Chondrocyte (in vitro differentiated cells): Measurements from ENCODE around the gene ELP2. TPM values are rescaled to one million over a fixed set of nuclear protein-coding genes. Genes with fewer than 3 reads are reported as not detected.

ENCODE experiments used
- DNase-seq: peaks from one replicate; pipeline ENCODE4 v3.0.0; 2021; ENCODE audit warnings: mixed read lengths, low spot score
- H3K27ac Mint-ChIP-seq: one replicate; pipeline ENCODE4 v1.8.0; 2021; ENCODE audit warnings: mild to moderate bottlenecking, moderate library complexity, mixed read lengths; ENCODE audit not compliant: unreplicated experiment
- H3K27me3 Mint-ChIP-seq: 2 replicates; pipeline ENCODE4 v1.8.0; 2021; ENCODE audit warnings: low read depth, mixed read lengths
- H3K36me3 Mint-ChIP-seq: 2 replicates; pipeline ENCODE4 v1.8.0; 2021; ENCODE audit warnings: low read depth, mixed read lengths
- H3K4me1 Mint-ChIP-seq: 2 replicates; pipeline ENCODE4 v1.8.0; 2021; ENCODE audit warnings: low read depth, mild to moderate bottlenecking, mixed read lengths
- H3K4me3 Mint-ChIP-seq: one replicate; pipeline ENCODE4 v1.8.0; 2021; ENCODE audit warnings: mild to moderate bottlenecking, moderate library complexity, mixed read lengths; ENCODE audit not compliant: unreplicated experiment
- H3K9me3 Mint-ChIP-seq: 2 replicates; pipeline ENCODE4 v1.8.0; 2021; ENCODE audit warnings: low read depth, mixed read lengths
- total RNA-seq: library from RNA; stranded (reverse); gene quantifications from 3 replicates; pipeline ENCODE4 v1.2.1, GENCODE V29; 2021
- TF ChIP-seq, protein P1 (sequence below): fragments of 200-600 bp; sonication (generic); IDR thresholded peaks from 2 replicates; pipeline ENCODE4 v1.5.0; 2021; ENCODE audit warnings: antibody characterized with exemption, mild to moderate bottlenecking, moderate library complexity

Gene ELP2
- total RNA-seq, 1 donor from 2014 or later = 77.2 TPM

DNA sequence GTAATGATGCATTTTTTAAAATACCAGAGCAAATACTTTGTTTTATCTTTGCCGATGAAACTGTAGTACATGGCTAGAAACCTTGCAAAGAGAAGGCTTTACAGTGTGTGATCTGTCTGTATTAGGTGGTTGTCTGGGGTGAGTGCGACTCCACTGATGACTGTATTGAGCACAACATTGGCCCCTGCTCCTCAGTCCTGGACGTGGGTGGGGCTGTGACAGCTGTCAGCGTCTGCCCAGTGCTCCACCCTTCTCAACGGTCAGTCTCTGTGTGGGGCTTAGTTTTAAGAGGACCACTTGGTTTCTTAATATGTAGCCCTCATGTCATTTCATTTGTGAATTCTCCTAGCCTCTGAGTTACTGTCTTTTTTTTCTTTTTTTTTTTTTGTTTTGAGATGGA is 40.2 kb downstream of the ELP2 start:
- no peaks in the 10 kb centered on the region for H3K27me3 Mint-ChIP-seq
- no peak for DNase-seq
- H3K27ac Mint-ChIP-seq = no peak overlapping the region
- TF ChIP-seq, protein P1, sequence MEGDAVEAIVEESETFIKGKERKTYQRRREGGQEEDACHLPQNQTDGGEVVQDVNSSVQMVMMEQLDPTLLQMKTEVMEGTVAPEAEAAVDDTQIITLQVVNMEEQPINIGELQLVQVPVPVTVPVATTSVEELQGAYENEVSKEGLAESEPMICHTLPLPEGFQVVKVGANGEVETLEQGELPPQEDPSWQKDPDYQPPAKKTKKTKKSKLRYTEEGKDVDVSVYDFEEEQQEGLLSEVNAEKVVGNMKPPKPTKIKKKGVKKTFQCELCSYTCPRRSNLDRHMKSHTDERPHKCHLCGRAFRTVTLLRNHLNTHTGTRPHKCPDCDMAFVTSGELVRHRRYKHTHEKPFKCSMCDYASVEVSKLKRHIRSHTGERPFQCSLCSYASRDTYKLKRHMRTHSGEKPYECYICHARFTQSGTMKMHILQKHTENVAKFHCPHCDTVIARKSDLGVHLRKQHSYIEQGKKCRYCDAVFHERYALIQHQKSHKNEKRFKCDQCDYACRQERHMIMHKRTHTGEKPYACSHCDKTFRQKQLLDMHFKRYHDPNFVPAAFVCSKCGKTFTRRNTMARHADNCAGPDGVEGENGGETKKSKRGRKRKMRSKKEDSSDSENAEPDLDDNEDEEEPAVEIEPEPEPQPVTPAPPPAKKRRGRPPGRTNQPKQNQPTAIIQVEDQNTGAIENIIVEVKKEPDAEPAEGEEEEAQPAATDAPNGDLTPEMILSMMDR = no peak
- H3K4me1 Mint-ChIP-seq = peaks cover 4% of the 10 kb centered on the region
- H3K4me3 Mint-ChIP-seq = no peak overlapping the region
- no peaks in the 10 kb centered on the region for H3K9me3 Mint-ChIP-seq
- H3K36me3 Mint-ChIP-seq = peaks cover 31% of the 10 kb centered on the region

DNA sequence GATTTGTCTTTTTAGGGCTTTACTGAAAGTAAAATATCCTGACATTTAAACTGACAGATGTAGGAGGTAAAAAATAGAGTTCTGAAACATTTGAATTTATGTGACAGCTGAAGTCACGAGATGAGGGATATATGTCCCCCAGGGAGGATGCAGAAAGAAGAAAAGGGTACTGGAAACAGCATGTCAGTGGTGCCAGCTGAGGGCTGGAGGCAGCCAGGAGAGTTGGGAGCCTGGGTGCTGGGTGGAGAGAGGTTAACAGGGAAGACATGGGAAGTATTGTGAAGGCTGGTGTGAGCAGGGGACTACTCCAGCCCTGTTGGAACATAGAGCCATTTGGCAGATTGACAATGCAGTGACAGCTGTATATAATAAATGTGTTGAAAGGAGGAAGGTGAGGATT is 45.8 kb downstream of the ELP2 start:
- no peak overlapping the region for H3K4me3 Mint-ChIP-seq
- peaks cover 23% of the 10 kb centered on the region for H3K36me3 Mint-ChIP-seq
- H3K27me3 Mint-ChIP-seq = no peaks in the 10 kb centered on the region
- H3K27ac Mint-ChIP-seq = no peak overlapping the region
- TF ChIP-seq, protein P1 = no peak
- H3K4me1 Mint-ChIP-seq = peaks cover 11% of the 10 kb centered on the region
- no peaks in the 10 kb centered on the region for H3K9me3 Mint-ChIP-seq
- DNase-seq = no peak

DNA sequence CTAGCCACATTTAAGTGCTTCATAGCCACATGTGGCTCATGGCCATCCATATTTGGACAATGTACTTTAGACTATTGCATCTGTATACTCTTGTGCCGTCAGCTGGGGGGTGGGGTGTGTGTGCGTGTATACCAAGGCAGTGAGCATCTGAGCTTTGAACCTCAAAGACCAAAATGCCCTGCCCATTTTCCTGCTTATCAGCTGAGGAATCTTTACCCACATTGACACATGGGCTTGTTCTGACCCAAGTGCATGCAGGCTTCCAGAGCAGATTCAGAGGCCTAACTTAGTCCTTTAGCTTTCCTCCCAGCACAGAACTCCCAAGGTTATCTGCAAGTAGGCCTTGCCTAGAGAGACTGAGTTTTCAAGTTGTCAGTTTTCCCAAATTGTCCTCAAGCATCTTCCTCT is 46.5 kb downstream of the ELP2 start:
- Mint-ChIP-seq H3K36me3 (peaks cover 18% of the 10 kb centered on the region), H3K27me3 (no peaks in the 10 kb centered on the region), H3K4me1 (peaks cover 15% of the 10 kb centered on the region), H3K4me3 (no peak overlapping the region), H3K9me3 (no peaks in the 10 kb centered on the region), H3K27ac (no peak overlapping the region)
- DNase-seq = no peak
- TF ChIP-seq, protein P1 = no peak

DNA sequence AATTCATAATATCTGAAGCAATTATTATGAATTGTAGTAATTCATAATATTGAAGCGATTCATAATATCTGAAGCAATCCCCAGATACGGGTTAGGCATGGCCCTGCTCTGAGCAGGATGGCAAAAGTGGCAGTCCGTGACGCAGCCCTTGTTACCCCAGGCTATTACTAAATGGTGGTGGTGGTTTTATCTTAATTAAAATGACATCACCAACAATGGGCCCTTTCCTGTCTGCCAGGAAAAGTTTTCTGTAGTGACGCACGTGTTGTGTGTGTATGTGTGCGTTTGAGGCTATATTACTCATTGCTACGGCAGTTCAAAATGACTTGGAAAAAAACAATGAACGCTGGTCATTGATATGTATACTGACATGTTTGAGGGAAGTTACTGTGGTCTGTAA is 47.0 kb downstream of the ELP2 start:
- TF ChIP-seq, protein P1 = no peak
- H3K36me3 Mint-ChIP-seq = peaks cover 16% of the 10 kb centered on the region
- H3K4me1 Mint-ChIP-seq = peaks cover 15% of the 10 kb centered on the region
- DNase-seq = no peak
- H3K9me3 Mint-ChIP-seq = no peaks in the 10 kb centered on the region
- H3K4me3 Mint-ChIP-seq = no peak overlapping the region
- H3K27me3 Mint-ChIP-seq = no peaks in the 10 kb centered on the region
- H3K27ac Mint-ChIP-seq = no peak overlapping the region

DNA sequence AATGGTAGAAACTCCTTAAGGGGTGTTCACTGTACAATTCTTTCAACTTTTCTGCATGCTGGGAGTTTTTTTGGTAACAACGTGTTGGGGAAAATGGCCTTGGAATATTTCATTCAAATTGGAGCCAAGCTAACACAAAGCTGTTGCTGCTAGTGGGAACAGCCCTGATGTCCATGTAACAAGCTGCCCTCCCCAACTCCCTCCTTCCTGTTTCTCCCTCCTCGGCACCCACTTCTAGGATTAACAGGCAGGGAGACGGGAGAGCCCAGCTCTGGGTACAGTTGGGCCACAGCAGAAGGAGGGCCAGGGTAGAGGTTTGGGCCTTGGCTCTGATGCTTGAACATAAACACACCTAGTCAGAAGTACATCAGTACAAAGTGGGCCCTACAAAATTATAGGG is 48.2 kb downstream of the ELP2 start:
- Mint-ChIP-seq H3K4me1 (peaks cover 20% of the 10 kb centered on the region), H3K4me3 (no peak overlapping the region), H3K27me3 (no peaks in the 10 kb centered on the region), H3K36me3 (peaks cover 13% of the 10 kb centered on the region), H3K27ac (no peak overlapping the region), H3K9me3 (no peaks in the 10 kb centered on the region)
- DNase-seq = no peak
- TF ChIP-seq, protein P1 = no peak
